AG10803 (cell line): ENCODE measurements around the gene ALDH1A2.

Experiments used
- DNase-seq: peaks from one replicate; pipeline ENCODE4 v3.0.0; 2010; ENCODE audit warnings: low read depth
- H3K4me3 ChIP-seq: 2 replicates; pipeline ENCODE4 v1.5.1; 2011; ENCODE audit warnings: mild to moderate bottlenecking, low read length, control low read depth
- CTCF ChIP-seq: conservative IDR thresholded peaks from 2 replicates; pipeline ENCODE4 v1.5.1; 2011; ENCODE audit warnings: mild to moderate bottlenecking, low read length, control low read depth, inconsistent platforms

Gene ALDH1A2

GRCh38 chr15:57972864-57973263 lies 92.6 kb downstream of the ALDH1A2 start:
- no peak overlapping the region for H3K4me3 ChIP-seq
- TF ChIP-seq CTCF = no peak
- DNase-seq = no peak

GRCh38 chr15:57969996-57970395 lies 95.5 kb downstream of the ALDH1A2 start:
- no peak overlapping the region for H3K4me3 ChIP-seq
- no peak for TF ChIP-seq CTCF
- DNase-seq = no peak

- peak; percentile 27 for TF ChIP-seq CTCF
- no peak overlapping the region for H3K4me3 ChIP-seq
- DNase-seq = no peak
Measured at GRCh38 chr15:57969355-57969754, 96.2 kb downstream of the ALDH1A2 start.

- no peak for DNase-seq
- H3K4me3 ChIP-seq = no peak overlapping the region
- no peak for TF ChIP-seq CTCF
Measured at GRCh38 chr15:57962887-57963286, 102.6 kb downstream of the ALDH1A2 start.

- no peak for TF ChIP-seq CTCF
- no peak overlapping the region for H3K4me3 ChIP-seq
- DNase-seq = no peak
Measured at GRCh38 chr15:57961919-57962318, 103.6 kb downstream of the ALDH1A2 start.

- DNase-seq = no peak
- no peak overlapping the region for H3K4me3 ChIP-seq
- TF ChIP-seq CTCF = no peak
Measured at GRCh38 chr15:57957113-57957512, 108.4 kb downstream of the ALDH1A2 start.

- TF ChIP-seq CTCF = no peak
- DNase-seq = no peak
- no peak overlapping the region for H3K4me3 ChIP-seq
Measured at GRCh38 chr15:57953874-57954273, 111.6 kb downstream of the ALDH1A2 start.
